ENCODE data around the gene LPCAT3.

The LPCAT3 gene

DNA sequence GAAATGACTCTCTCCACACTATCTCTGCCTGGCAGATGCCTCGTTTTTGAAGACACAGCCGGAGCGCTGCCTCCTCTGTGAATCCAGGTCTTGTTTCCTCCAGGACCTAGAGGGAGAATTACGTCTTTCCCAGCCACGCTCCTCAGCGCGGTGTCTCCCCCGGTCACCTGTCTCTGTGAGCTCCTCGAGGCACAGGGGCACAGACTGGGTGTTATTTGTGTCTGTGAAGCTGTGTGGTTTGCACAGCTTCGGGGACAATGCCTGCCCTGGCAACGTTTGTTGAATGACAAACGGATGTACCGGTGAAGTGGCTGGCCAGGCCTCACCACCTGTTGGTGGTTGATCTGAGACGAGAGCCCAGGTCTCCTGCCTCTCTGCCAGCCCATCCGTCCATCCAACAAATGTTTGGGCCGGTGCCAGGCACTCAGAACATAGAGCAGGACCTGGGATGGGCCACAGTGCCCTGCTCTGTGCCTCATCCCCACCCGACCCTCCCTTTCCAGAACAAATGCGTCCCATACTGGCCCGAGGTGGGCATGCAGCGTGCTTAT, 61.0 kb downstream of the LPCAT3 start:
- H3K36me3 ChIP-seq (ENCODE audit: control insufficient read depth, insufficient read depth, low read length, severe bottlenecking): no peaks in the 10 kb centered on the region
- H3K4me1 ChIP-seq (ENCODE audit: control insufficient read depth, insufficient read depth, low read length): peaks cover 14% of the 10 kb centered on the region
- H3K4me3 ChIP-seq (ENCODE audit: low read length): no peak overlapping the region
- DNase-seq (ENCODE audit: low read depth): no peak
- H3K27me3 ChIP-seq (replicated peaks; ENCODE audit: control insufficient read depth, insufficient read depth, low read length): peaks cover 10% of the 10 kb centered on the region
- no peak overlapping the region for H3K9ac ChIP-seq (ENCODE audit: low read length)
- H3K9me3 ChIP-seq (ENCODE audit: control insufficient read depth, low read length): no peaks in the 10 kb centered on the region

- DNase-seq (ENCODE audit: low read depth): no peak
- Histone ChIP-seq H3K4me1 (ENCODE audit: control insufficient read depth, insufficient read depth, low read length) (peaks cover 3% of the 10 kb centered on the region), H3K27me3 (replicated peaks; ENCODE audit: control insufficient read depth, insufficient read depth, low read length) (peaks cover 10% of the 10 kb centered on the region)
Observed at GRCh38 chr12:6956021-6956727, 62.1 kb downstream of the LPCAT3 start.

GRCh38 chr12:6955108-6956020, 62.9 kb downstream of the LPCAT3 start:
- no peak overlapping the region for H3K9ac ChIP-seq (ENCODE audit: low read length)
- no peaks in the 10 kb centered on the region for H3K36me3 ChIP-seq (ENCODE audit: control insufficient read depth, insufficient read depth, low read length, severe bottlenecking)
- no peak for DNase-seq (ENCODE audit: low read depth)
- H3K9me3 ChIP-seq (ENCODE audit: control insufficient read depth, low read length): no peaks in the 10 kb centered on the region
- H3K4me1 ChIP-seq (ENCODE audit: control insufficient read depth, insufficient read depth, low read length): no peaks in the 10 kb centered on the region
- no peak overlapping the region for H3K4me3 ChIP-seq (ENCODE audit: low read length)
- H3K27me3 ChIP-seq (replicated peaks; ENCODE audit: control insufficient read depth, insufficient read depth, low read length): peaks cover 10% of the 10 kb centered on the region

More at GRCh38 chr12:6956021-6956727, 62.1 kb downstream of the LPCAT3 start:
- Histone ChIP-seq H3K9me3 (ENCODE audit: control insufficient read depth, low read length) (no peaks in the 10 kb centered on the region), H3K9ac (ENCODE audit: low read length) (no peak overlapping the region), H3K4me3 (ENCODE audit: low read length) (no peak overlapping the region), H3K36me3 (ENCODE audit: control insufficient read depth, insufficient read depth, low read length, severe bottlenecking) (no peaks in the 10 kb centered on the region)

DNA sequence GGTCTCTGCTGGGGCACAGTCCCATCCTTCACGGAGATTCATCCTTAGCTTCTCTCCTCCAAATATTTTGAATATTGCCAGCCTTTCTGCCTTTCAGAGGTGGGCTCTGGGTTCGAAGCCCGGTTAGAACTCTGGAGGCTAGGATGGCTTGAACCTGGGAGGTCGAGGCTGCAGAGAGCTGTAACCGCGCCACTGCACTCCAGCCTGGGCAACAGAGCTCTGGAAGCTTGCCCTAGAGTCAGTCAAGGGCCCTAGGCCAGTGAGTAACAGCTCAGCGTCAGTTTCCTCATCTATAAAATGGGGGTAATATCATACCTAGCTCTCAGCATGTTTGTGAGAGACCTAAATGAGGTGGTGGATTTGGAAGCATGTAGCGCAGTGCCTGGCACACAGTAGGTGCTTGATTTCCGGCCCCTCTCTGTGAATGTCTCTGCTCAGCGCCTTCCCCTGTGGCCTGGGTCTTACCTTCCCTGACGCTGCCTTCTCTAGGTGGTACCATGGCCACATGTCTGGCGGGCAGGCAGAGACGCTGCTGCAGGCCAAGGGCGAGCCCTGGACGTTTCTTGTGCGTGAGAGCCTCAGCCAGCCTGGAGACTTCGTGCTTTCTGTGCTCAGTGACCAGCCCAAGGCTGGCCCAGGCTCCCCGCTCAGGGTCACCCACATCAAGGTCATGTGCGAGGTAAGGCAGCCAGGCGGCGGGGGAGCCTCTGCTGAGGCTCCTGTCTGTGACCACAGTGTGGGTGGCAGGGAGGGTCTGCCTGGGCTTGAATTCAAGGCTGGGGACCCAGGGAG, 63.8 kb downstream of the LPCAT3 start:
- Histone ChIP-seq H3K27me3 (replicated peaks; ENCODE audit: control insufficient read depth, insufficient read depth, low read length) (peaks cover 10% of the 10 kb centered on the region), H3K36me3 (ENCODE audit: control insufficient read depth, insufficient read depth, low read length, severe bottlenecking) (no peaks in the 10 kb centered on the region), H3K4me1 (ENCODE audit: control insufficient read depth, insufficient read depth, low read length) (no peaks in the 10 kb centered on the region), H3K9me3 (ENCODE audit: control insufficient read depth, low read length) (no peaks in the 10 kb centered on the region), H3K9ac (ENCODE audit: low read length) (no peak overlapping the region), H3K4me3 (ENCODE audit: low read length) (no peak overlapping the region)
- no peak for DNase-seq (ENCODE audit: low read depth)

DNA sequence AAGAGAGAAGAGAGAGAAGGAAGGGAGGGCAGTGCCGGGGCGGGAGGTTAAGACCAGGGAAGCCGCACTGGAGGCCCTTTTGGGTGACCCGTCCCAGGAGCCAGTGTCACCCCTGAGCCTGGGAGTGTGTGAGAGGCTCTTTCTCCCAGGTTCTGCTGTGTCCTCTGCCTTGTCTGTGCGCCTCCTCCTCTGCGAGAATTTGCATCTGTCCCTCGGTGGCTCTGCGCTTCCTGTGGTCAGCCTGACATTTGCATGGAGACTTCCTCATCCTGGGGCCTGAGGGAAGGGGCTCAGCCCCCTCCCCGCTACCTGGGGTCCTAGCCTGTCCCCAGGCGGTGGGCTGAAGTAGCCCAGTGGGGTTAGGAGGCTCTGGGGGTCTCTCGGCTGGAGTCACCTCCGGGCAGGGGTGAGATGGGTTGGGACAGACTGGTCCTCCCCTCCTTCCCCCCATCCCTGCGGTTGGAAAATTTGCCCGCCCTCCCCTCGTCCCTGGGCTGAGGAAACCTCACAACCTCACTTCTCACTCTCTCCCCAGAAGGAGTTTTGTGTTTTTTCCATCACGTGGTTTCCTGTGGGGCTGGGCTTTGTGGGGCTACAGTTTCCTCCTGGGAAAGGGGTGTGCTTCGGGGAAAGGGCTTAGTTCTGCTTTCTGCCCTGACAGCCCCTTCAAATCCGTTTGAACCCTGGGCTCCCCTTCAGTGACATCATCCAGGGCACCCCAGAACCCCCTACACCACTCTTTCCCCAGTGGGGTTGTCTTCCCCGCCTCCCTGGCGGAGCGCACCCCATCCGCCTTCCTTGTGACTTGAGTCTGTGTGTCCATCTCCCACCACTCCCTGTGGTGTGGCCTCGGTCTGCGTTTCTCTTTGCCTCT, 64.6 kb downstream of the LPCAT3 start:
- no peak overlapping the region for H3K4me3 ChIP-seq (ENCODE audit: low read length)
- no peaks in the 10 kb centered on the region for H3K9me3 ChIP-seq (ENCODE audit: control insufficient read depth, low read length)
- H3K9ac ChIP-seq (ENCODE audit: low read length): no peak overlapping the region
- H3K4me1 ChIP-seq (ENCODE audit: control insufficient read depth, insufficient read depth, low read length): no peaks in the 10 kb centered on the region
- peaks cover 10% of the 10 kb centered on the region for H3K27me3 ChIP-seq (replicated peaks; ENCODE audit: control insufficient read depth, insufficient read depth, low read length)
- H3K36me3 ChIP-seq (ENCODE audit: control insufficient read depth, insufficient read depth, low read length, severe bottlenecking): no peaks in the 10 kb centered on the region
- no peak for DNase-seq (ENCODE audit: low read depth)

- Histone ChIP-seq H3K4me1 (ENCODE audit: control insufficient read depth, insufficient read depth, low read length) (no peaks in the 10 kb centered on the region), H3K9me3 (ENCODE audit: control insufficient read depth, low read length) (no peaks in the 10 kb centered on the region), H3K36me3 (ENCODE audit: control insufficient read depth, insufficient read depth, low read length, severe bottlenecking) (no peaks in the 10 kb centered on the region), H3K27me3 (replicated peaks; ENCODE audit: control insufficient read depth, insufficient read depth, low read length) (peaks cover 10% of the 10 kb centered on the region), H3K9ac (ENCODE audit: low read length) (no peak overlapping the region), H3K4me3 (ENCODE audit: low read length) (no peak overlapping the region)
- DNase-seq (ENCODE audit: low read depth): no peak
Observed at GRCh38 chr12:6952863-6953441, 65.3 kb downstream of the LPCAT3 start.

- peaks cover 10% of the 10 kb centered on the region for H3K27me3 ChIP-seq (replicated peaks; ENCODE audit: control insufficient read depth, insufficient read depth, low read length)
- DNase-seq (ENCODE audit: low read depth): no peak
- no peaks in the 10 kb centered on the region for H3K4me1 ChIP-seq (ENCODE audit: control insufficient read depth, insufficient read depth, low read length)
- no peaks in the 10 kb centered on the region for H3K36me3 ChIP-seq (ENCODE audit: control insufficient read depth, insufficient read depth, low read length, severe bottlenecking)
- no peak overlapping the region for H3K9ac ChIP-seq (ENCODE audit: low read length)
- no peak overlapping the region for H3K4me3 ChIP-seq (ENCODE audit: low read length)
- H3K9me3 ChIP-seq (ENCODE audit: control insufficient read depth, low read length): no peaks in the 10 kb centered on the region
Observed at GRCh38 chr12:6952121-6952862, 66.0 kb downstream of the LPCAT3 start.

DNA sequence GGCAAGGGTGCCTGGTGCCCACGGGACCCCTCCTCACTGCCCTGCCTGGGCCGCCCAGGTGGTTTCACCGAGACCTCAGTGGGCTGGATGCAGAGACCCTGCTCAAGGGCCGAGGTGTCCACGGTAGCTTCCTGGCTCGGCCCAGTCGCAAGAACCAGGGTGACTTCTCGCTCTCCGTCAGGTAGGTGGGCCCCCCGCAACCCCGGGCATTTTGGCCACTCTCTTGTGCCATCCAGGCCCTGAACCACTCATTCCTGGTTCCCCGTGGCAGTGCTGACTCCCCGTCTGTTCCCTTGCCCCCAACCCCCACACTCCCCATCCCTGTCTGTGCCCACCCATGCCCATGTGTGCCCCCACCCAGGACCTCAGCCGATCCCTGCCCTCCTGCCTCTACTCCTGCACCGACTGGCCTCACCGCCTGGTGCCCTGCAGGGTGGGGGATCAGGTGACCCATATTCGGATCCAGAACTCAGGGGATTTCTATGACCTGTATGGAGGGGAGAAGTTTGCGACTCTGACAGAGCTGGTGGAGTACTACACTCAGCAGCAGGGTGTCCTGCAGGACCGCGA, 66.6 kb downstream of the LPCAT3 start:
- DNase-seq (ENCODE audit: low read depth): no peak

DNA sequence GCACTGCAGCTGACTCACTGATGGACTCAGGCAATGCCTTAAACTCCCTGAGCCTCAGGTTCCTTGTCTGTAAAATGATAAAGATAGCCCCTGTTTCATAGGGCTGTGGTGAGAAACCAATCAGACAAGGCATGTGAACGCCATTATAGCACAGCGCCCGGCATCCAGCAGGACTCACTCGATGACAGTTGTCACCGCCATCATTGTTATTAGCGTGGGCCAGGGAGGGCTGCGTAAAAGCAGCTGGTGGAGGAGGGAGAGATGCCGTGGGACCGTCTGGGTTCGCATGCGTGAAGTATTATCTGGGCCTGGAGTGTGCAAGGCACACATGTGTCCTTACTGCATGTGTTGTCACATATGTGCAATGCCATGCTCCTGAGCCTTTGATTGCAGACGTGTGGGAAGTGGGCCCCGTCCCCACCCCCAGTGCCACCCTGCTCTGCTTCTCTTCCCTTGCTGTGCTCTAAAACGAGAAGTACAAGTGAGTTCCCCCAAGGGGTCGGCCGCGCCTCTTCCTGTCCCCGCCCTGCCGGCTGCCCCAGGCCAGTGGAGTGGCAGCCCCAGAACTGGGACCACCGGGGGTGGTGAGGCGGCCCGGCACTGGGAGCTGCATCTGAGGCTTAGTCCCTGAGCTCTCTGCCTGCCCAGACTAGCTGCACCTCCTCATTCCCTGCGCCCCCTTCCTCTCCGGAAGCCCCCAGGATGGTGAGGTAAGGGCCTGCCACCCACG, 67.3 kb downstream of the LPCAT3 start, which contains the start of gene PTPN6:
TSS of gene PTPN6 (plus strand) at position 546 of the 730 bp plus-strand sequence. CDS start at position 703, 157 bp downstream.
- Histone ChIP-seq H3K4me3 (ENCODE audit: low read length) (no peak within 1 kb of the TSS), H3K9ac (ENCODE audit: low read length) (no peak within 1 kb of the TSS), H3K4me1 (ENCODE audit: control insufficient read depth, insufficient read depth, low read length) (no peaks in the 10 kb centered on the region), H3K27me3 (replicated peaks; ENCODE audit: control insufficient read depth, insufficient read depth, low read length) (peaks cover 10% of the 10 kb centered on the region), H3K9me3 (ENCODE audit: control insufficient read depth, low read length) (no peaks in the 10 kb centered on the region), H3K36me3 (ENCODE audit: control insufficient read depth, insufficient read depth, low read length, severe bottlenecking) (no peaks in the 10 kb centered on the region)
- DNase-seq (ENCODE audit: low read depth): no peak

More for the DNA sequence above, 66.6 kb downstream of the LPCAT3 start:
- H3K9ac ChIP-seq (ENCODE audit: low read length): no peak overlapping the region
- peaks cover 10% of the 10 kb centered on the region for H3K27me3 ChIP-seq (replicated peaks; ENCODE audit: control insufficient read depth, insufficient read depth, low read length)
- no peaks in the 10 kb centered on the region for H3K36me3 ChIP-seq (ENCODE audit: control insufficient read depth, insufficient read depth, low read length, severe bottlenecking)
- no peaks in the 10 kb centered on the region for H3K4me1 ChIP-seq (ENCODE audit: control insufficient read depth, insufficient read depth, low read length)
- no peaks in the 10 kb centered on the region for H3K9me3 ChIP-seq (ENCODE audit: control insufficient read depth, low read length)
- no peak overlapping the region for H3K4me3 ChIP-seq (ENCODE audit: low read length)

All from adipocyte (in vitro differentiated cells).